Lung (tissue), 12 donors: ENCODE measurements around the gene SOX30. TPM values are rescaled to one million over a fixed set of nuclear protein-coding genes. Genes with fewer than 3 reads are reported as not detected.

Experiments used
- ATAC-seq: fragments of 200-7000 bp; cut with Tn5 transposase; one replicate; pipeline ENCODE4 v1.9.1; 2020; ENCODE audit warnings: moderate number of reproducible peaks; ENCODE audit not compliant: insufficient read depth, low FRiP score
- DNase-seq, 3 donors: peaks; one replicate each; pipeline ENCODE4 v3.0.0-alpha.2; 2013 to 2017
- H3K27ac ChIP-seq, 2 donors: one replicate each; pipeline ENCODE4 v1.5.1; 2013; ENCODE audit warnings: mild to moderate bottlenecking in 2 of 2, moderate library complexity in 2 of 2, control low read depth in 1 of 2, inconsistent platforms in 1 of 2, low read depth in 1 of 2, low read length in 1 of 2
- H3K27me3 ChIP-seq, 3 donors: one replicate each; pipeline ENCODE4 v1.5.1; 2013; ENCODE audit warnings: low read length in 2 of 3; ENCODE audit not compliant: control insufficient read depth in 3 of 3, insufficient read depth in 3 of 3
- H3K36me3 ChIP-seq, 4 donors: one replicate each; pipeline ENCODE4 v1.5.1; 2013; ENCODE audit warnings: low read length in 4 of 4, mild to moderate bottlenecking in 1 of 4, moderate library complexity in 1 of 4; ENCODE audit not compliant: control insufficient read depth in 4 of 4, insufficient read depth in 4 of 4
- H3K4me1 ChIP-seq, 5 donors: one replicate each; pipeline ENCODE4 v1.5.1; 2013; ENCODE audit warnings: low read length in 5 of 5, mild to moderate bottlenecking in 2 of 5, moderate library complexity in 1 of 5; ENCODE audit not compliant: control insufficient read depth in 5 of 5, insufficient read depth in 5 of 5
- H3K4me3 ChIP-seq: one replicate; pipeline ENCODE4 v1.5.1; 2013; ENCODE audit warnings: mild to moderate bottlenecking, control low read depth, moderate library complexity
- H3K9ac ChIP-seq, 2 donors: one replicate each; pipeline ENCODE4 v1.5.1; 2013; ENCODE audit warnings: low read length in 2 of 2, control low read depth in 1 of 2; ENCODE audit not compliant: insufficient read depth in 1 of 2
- H3K9me3 ChIP-seq, 4 donors: one replicate each; pipeline ENCODE4 v1.5.1; 2013; ENCODE audit warnings: low read length in 3 of 4, mild to moderate bottlenecking in 1 of 4, moderate library complexity in 1 of 4; ENCODE audit not compliant: control insufficient read depth in 4 of 4, insufficient read depth in 3 of 4
- WGBS, 2 donors: extraction: QIAGEN DNeasy Blood & Tissue Kit; methylation state at CpG; one replicate each; pipeline ENCODE4 v1.1.7; 2013; 5-methylcytosine and 5-hydroxymethylcytosine counted together
- polyA plus RNA-seq, 2 donors: library from polyadenylated mRNA; stranded (reverse); fragments of 200-250 nt; gene quantifications; one replicate each; pipeline ENCODE4 v1.2.1, GENCODE V29; 2013
- total RNA-seq, 2 donors: library from RNA; depleted of rRNA in 1 of 2; stranded (reverse); fragments of >200 nt in 1 of 2; gene quantifications; one replicate each; pipeline ENCODE4 v1.2.1, GENCODE V29; 2014 to 2021
- TF ChIP-seq, protein P1 (sequence below): IDR thresholded peaks from 2 replicates; pipeline ENCODE4 v1.5.1; 2012; ENCODE audit warnings: mild to moderate bottlenecking; ENCODE audit errors: control extremely low read depth, extremely low read depth
- donor health status: control.
- donor health status: control.
- donor health status: Bipolar disorder and iron deficiency.
- donor health status: healthy.
- donor health status: DM: yes; HTN: yes; CAD: no.

SOX30 gene
- total and polyA plus RNA-seq, 4 donors: 0.06 to 0.43 (median 0.07) TPM; not detected in 1

DNA sequence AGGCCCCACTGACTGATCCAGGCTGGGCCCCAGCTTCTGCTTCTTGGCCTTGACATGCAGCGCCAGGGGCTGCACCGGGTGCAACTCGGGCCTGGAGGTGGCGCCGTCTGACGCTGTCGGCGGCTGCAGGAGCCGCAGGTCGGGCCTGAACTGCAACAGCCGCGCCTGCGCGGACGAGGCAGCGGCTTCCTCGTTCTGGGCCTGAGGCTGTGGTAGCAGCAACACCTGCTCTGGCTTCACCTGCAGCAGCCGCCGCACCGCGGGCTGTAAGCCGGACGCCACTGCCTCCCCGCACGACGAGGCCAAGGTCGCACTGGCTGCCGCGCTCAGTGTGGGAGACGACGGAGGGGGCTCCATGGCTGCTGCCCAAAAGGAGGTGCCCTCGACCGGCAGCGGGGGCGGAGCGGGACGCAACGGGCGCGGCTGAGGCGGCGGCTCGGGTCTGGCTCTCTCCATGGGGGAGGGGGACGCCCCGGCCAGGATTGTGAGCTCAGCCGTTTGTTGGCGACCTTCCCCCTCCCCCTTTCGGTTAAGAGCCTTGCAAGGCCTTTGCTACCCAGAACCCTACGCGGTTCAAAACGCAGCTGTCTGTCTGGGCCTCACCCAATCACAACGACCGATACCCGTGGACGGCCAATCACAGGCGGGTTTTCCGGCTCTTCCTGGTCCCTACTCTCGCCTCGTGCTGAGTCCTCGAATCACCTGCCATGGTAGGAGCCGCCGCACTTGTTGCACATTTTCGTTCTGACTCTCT, 438 bp downstream of the SOX30 start:
- Histone ChIP-seq H3K4me1 (peaks cover 0 to 6% (median 0%) of the 10 kb centered on the region in 5 donors), H3K27me3 (no peaks in the 10 kb centered on the region), H3K9me3 (peaks cover 0 to 2% (median 0%) of the 10 kb centered on the region in 4 donors), H3K36me3 (no peaks in the 10 kb centered on the region), H3K27ac (peak overlapping the region in 1 of 2 donors; percentile 17), H3K4me3 (peak overlapping the region; percentile 24), H3K9ac (peak overlapping the region in 1 of 2 donors; percentile 2)
- peak; percentile 44 to 73 (median 69) for DNase-seq
- TF ChIP-seq, protein P1, sequence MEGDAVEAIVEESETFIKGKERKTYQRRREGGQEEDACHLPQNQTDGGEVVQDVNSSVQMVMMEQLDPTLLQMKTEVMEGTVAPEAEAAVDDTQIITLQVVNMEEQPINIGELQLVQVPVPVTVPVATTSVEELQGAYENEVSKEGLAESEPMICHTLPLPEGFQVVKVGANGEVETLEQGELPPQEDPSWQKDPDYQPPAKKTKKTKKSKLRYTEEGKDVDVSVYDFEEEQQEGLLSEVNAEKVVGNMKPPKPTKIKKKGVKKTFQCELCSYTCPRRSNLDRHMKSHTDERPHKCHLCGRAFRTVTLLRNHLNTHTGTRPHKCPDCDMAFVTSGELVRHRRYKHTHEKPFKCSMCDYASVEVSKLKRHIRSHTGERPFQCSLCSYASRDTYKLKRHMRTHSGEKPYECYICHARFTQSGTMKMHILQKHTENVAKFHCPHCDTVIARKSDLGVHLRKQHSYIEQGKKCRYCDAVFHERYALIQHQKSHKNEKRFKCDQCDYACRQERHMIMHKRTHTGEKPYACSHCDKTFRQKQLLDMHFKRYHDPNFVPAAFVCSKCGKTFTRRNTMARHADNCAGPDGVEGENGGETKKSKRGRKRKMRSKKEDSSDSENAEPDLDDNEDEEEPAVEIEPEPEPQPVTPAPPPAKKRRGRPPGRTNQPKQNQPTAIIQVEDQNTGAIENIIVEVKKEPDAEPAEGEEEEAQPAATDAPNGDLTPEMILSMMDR: peak; percentile 16
- 20 to 23% methylated on average over 62 to 63 of the region's 63 CpGs for WGBS, 2 donors
- ATAC-seq: peak; percentile 92

DNA sequence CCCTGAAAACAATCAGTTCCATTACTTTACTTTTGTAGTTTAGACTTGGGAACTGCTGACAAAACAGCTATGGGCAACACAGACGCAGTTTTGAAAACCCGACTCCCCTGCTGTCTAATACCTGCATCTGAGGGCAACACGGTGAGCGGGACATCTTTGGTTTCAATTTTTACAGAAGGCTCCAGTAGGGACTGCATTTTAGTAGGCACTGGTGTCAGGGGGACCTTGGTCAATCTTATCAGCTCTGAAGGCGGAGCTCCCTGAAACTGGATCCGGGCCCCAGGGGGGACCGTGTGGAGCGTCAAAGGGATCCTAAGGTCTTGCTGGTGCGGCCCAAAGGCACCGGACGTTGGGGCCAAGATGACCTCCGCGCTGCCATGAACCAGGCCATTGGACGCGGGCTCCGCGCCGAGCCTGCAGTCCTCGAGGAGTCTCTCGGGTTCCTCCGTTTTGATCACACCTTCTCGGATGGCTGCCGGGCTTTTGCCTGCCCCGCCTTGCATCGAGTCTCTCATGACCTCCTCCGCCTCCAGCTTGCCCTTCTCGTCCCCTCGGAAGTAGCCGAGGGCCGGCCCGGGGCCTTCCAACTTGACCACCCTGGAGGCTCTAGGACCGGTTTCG, 1.1 kb downstream of the SOX30 start:
- H3K36me3 ChIP-seq: no peaks in the 10 kb centered on the region
- DNase-seq (no peak), ATAC-seq (no peak)
- H3K27ac ChIP-seq: no peak overlapping the region
- no peak overlapping the region for H3K4me3 ChIP-seq
- no peak overlapping the region for H3K9ac ChIP-seq
- TF ChIP-seq, protein P1: no peak
- no peaks in the 10 kb centered on the region for H3K27me3 ChIP-seq
- H3K4me1 ChIP-seq: peaks cover 0 to 6% (median 0%) of the 10 kb centered on the region in 5 donors
- 79 to 92% methylated on average over 32 to 33 of the region's 33 CpGs for WGBS, 2 donors
- peaks cover 0 to 2% (median 0%) of the 10 kb centered on the region in 4 donors for H3K9me3 ChIP-seq

DNA sequence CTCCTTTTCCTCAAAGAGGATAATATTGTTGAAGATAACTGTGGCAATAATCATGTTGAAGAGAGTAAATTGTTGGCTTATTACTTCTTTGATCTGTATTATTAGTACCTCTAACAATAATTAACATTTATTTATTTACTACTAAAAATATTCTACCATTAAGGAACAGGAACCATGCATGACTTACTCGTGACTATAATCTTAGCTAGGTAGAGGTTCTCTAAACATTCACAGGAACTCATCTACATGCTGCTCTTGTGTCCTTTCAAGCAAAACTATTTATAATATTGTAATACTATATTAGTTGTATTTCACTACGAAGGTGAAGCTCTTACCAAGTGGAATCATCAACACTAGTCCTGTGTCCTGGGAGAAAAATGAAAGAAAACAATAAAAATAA, 3.1 kb downstream of the SOX30 start:
- Histone ChIP-seq H3K9ac (no peak overlapping the region), H3K36me3 (no peaks in the 10 kb centered on the region), H3K4me1 (peaks cover 0 to 6% (median 0%) of the 10 kb centered on the region in 5 donors), H3K4me3 (no peak overlapping the region), H3K27me3 (no peaks in the 10 kb centered on the region), H3K27ac (no peak overlapping the region), H3K9me3 (peaks cover 0 to 2% (median 0%) of the 10 kb centered on the region in 4 donors)
- TF ChIP-seq, protein P1: no peak
- DNase-seq (no peak), ATAC-seq (no peak)
- WGBS, 2 donors: 85 to 88% methylated on average over 2 of the region's 2 CpGs
